K562 (cell line): Measurements from ENCODE around the gene SEZ6L. TPM values are rescaled to one million over a fixed set of nuclear protein-coding genes. Genes with fewer than 3 reads are reported as not detected.

Source experiments
- ATAC-seq: fragments of 200-7000 bp; cut with Tn5 transposase; 3 replicates; pipeline ENCODE4 v1.9.1; 2020; ENCODE audit warnings: moderate library complexity
- BruUV-seq: library from RNA; stranded (reverse); fragments of 400-500 nt; replicated peaks from 2 replicates; lab custom pipeline; 2021; lab: Mats Ljungman, UMichigan
- CTCF ChIA-PET: fragments of 300-600 bp; formaldehyde crosslinking; extraction: SDS; loops from one replicate; lab custom pipeline; 2021; ENCODE audit warnings: low intra/inter-chr PET ratio; lab: Yijun Ruan, JAX
- POLR2A ChIA-PET: fragments of 300-600, 350-650 bp; sonication (Branson Sonifier 250); formaldehyde crosslinking; extraction: SDS; loops from one replicate; lab custom pipeline; 2021; ENCODE audit warnings: antibody characterized with exemption, inconsistent platforms; lab: Yijun Ruan, JAX
- DNase-seq, 4 experiments: peaks; one replicate each; pipeline versions ENCODE4 v3.0.0 to v3.0.0-alpha.2; 2011 to 2018; ENCODE audit warnings: low spot score in 3 of 4, mixed read lengths in 3 of 4; ENCODE audit errors: extremely low read depth in 1 of 4
- FAIRE-seq: peaks from 2 replicates; lab custom pipeline; 2011; peaks lifted over from hg19 to GRCh38; lab: Jason Lieb, UNC
- H2AFZ ChIP-seq: 2 replicates; pipeline ENCODE4 v1.6.0; 2011; ENCODE audit warnings: low read depth, low read length, control low read depth, inconsistent platforms
- H3K27ac ChIP-seq: fragments of 200-600 bp; 3 replicates; pipeline ENCODE4 v1.8.0; 2011; ENCODE audit warnings: low read depth, mild to moderate bottlenecking, control low read depth, inconsistent platforms, low read length, moderate library complexity, mixed read lengths; ENCODE audit errors: extremely low read depth
- H3K27me3 ChIP-seq, 2 experiments: fragments of 300-600 bp in 1 of 2; 2 replicates in 1 of 2; 3 replicates in 1 of 2; pipeline versions ENCODE4 v1.6.0 to v1.8.0; 2011; ENCODE audit warnings: inconsistent platforms in 2 of 2, low read length in 2 of 2, mild to moderate bottlenecking in 1 of 2, mixed read lengths in 1 of 2, moderate library complexity in 1 of 2; ENCODE audit not compliant: control insufficient read depth in 2 of 2, insufficient read depth in 2 of 2
- H3K36me3 ChIP-seq: fragments of 300-600 bp; 3 replicates; pipeline ENCODE4 v1.8.0; 2011; ENCODE audit warnings: mild to moderate bottlenecking, low read length, inconsistent platforms; ENCODE audit not compliant: control insufficient read depth, insufficient read depth
- H3K4me1 ChIP-seq, 2 experiments: fragments of 200-600 bp in 1 of 2; replicated peaks in 1 of 2; 2 replicates in 1 of 2; 3 replicates in 1 of 2; pipeline versions ENCODE4 v1.5.1 to v1.8.0; 2011; ENCODE audit warnings: inconsistent platforms in 2 of 2, low read length in 2 of 2, mild to moderate bottlenecking in 1 of 2, mixed read lengths in 1 of 2, moderate library complexity in 1 of 2; ENCODE audit not compliant: control insufficient read depth in 2 of 2, insufficient read depth in 2 of 2
- H3K4me2 ChIP-seq: 2 replicates; pipeline ENCODE4 v1.6.1; 2011; ENCODE audit warnings: low read length, control low read depth, inconsistent platforms, mixed read lengths; ENCODE audit not compliant: insufficient read depth
- H3K4me3 ChIP-seq: fragments of 200-600 bp; sonication (generic), shearing (Covaris generic); 2 replicates; pipeline ENCODE4 v1.5.1; 2016; ENCODE audit warnings: control low read depth, inconsistent platforms
- H3K79me2 ChIP-seq: fragments of 200-600 bp; 3 replicates; pipeline ENCODE4 v1.8.0; 2011; ENCODE audit warnings: low read length, inconsistent platforms; ENCODE audit not compliant: control insufficient read depth, insufficient read depth
- H3K9ac ChIP-seq, 2 experiments: 2 replicates each; pipeline versions ENCODE4 v1.6.0 to v1.6.1; 2011; ENCODE audit warnings: low read depth in 2 of 2, low read length in 2 of 2, control low read depth in 1 of 2, inconsistent platforms in 1 of 2, mild to moderate bottlenecking in 1 of 2, mixed read lengths in 1 of 2; ENCODE audit not compliant: insufficient read depth in 1 of 2
- H3K9me1 ChIP-seq: one replicate; pipeline ENCODE4 v1.6.0; 2011; ENCODE audit warnings: inconsistent platforms, mild to moderate bottlenecking, low read length, moderate library complexity; ENCODE audit not compliant: control insufficient read depth, insufficient read depth
- H3K9me3 ChIP-seq: replicated peaks from 2 replicates; pipeline ENCODE4 v1.5.1; 2011; ENCODE audit warnings: low read depth, low read length, inconsistent platforms; ENCODE audit not compliant: control insufficient read depth, insufficient read depth
- H4K20me1 ChIP-seq: replicated peaks from 2 replicates; pipeline ENCODE4 v1.6.1; 2011; ENCODE audit warnings: low read length, inconsistent platforms, mixed read lengths; ENCODE audit not compliant: control insufficient read depth, insufficient read depth
- EHMT2 ChIP-seq: fragments of 450-650 bp; IDR thresholded peaks from 2 replicates; pipeline ENCODE4 v1.6.1; 2018; ENCODE audit warnings: antibody characterized with exemption
- HDGF ChIP-seq: fragments of 450-650 bp; IDR thresholded peaks from 2 replicates; pipeline ENCODE4 v1.6.1; 2016
- HMG20A ChIP-seq: fragments of 450-650 bp; formaldehyde crosslinking; conservative IDR thresholded peaks from 2 replicates; pipeline ENCODE4 v1.4.0; 2020; ENCODE audit warnings: mild to moderate bottlenecking, mixed read lengths
- HNRNPH1 ChIP-seq: fragments of 200-400 bp; formaldehyde crosslinking; optimal IDR thresholded peaks from 2 replicates; pipeline ENCODE3; 2017; ENCODE audit warnings: low read depth, mild to moderate bottlenecking, low read length, moderate library complexity
- NONO ChIP-seq, 2 experiments: fragments of 200-400 bp in 1 of 2; fragments of 450-650 bp in 1 of 2; formaldehyde crosslinking in 1 of 2; IDR thresholded peaks; 2 replicates each; pipeline ENCODE4 v1.6.1; 2017; ENCODE audit warnings: low read depth in 2 of 2, mild to moderate bottlenecking in 2 of 2, moderate library complexity in 2 of 2, low read length in 1 of 2
- ZNF518B ChIP-seq: fragments of 250-450 bp; sonication (Bioruptor Pico); IDR thresholded peaks from 2 replicates; pipeline ENCODE4 v1.5.0; 2021; ENCODE audit warnings: mild to moderate bottlenecking, moderate library complexity
- WGBS: fragments of 100-300 bp; shearing (Covaris generic); methylation state at CpG from one replicate; pipeline ENCODE4 v1.1.6; 2016; ENCODE audit warnings: low coverage, mixed read lengths; ENCODE audit not compliant: insufficient coverage; ENCODE audit errors: missing lambda C conversion rate; 5-methylcytosine and 5-hydroxymethylcytosine counted together
- in situ Hi-C: fragments of 300-500 bp; cut with MboI; formaldehyde crosslinking; loops from 4 replicates; pipeline ENCODE4 v1.15.0; 2018; ENCODE audit warnings: inconsistent platforms, mixed read lengths
- intact Hi-C: fragments of 100-400 bp; cut with micrococcal nuclease; formaldehyde crosslinking; loops from 2 replicates; pipeline ENCODE4 v1.14.2; 2022
- polyA plus RNA-seq, 8 experiments: library from polyadenylated mRNA; depleted of rRNA in 4 of 8; stranded (reverse) in 5 of 8; unstranded in 3 of 8; fragments of >200 nt; fragmentation: Nextera tagmentation in 2 of 8; fragmentation: Illumina TruSeq in 1 of 8; extraction: Ambion mirVana in 2 of 8; extraction: Trizol in 1 of 8; gene quantifications; 2 replicates each; pipeline versions ENCODE4 v1.2.1 to v1.2.3, GENCODE V29; 2011 to 2014; ENCODE audit warnings: inconsistent platforms in 1 of 8, missing spikeins in 1 of 8
- total RNA-seq, 7 experiments: library from RNA; depleted of rRNA in 6 of 7; stranded (reverse); fragments of >200 nt in 6 of 7; fragmentation: Illumina TruSeq in 2 of 7; extraction: Trizol in 2 of 7; gene quantifications; 2 replicates each; pipeline versions ENCODE4 v1.2.1 to v1.2.3, GENCODE V29; 2011 to 2021; ENCODE audit warnings: low replicate concordance in 1 of 7

SEZ6L gene
- total and polyA plus RNA-seq, 9 of the 15 experiments (the other 6 are each of a cell fraction or from before 2014, with no cell fraction given): not detected

GRCh38 chr22:26229910-26230309 lies 60.6 kb downstream of the SEZ6L start:
- no peak overlapping the region for H3K4me2 ChIP-seq
- H3K9ac ChIP-seq: no peak overlapping the region
- H3K36me3 ChIP-seq: no peaks in the 10 kb centered on the region
- no peak overlapping the region for H3K4me3 ChIP-seq
- peaks cover 0 to 2% of the 10 kb centered on the region in 2 experiments; a peak in 1 of 5 replicates for H3K27me3 ChIP-seq
- FAIRE-seq: no peak
- intact Hi-C loops: no loop called here
- ATAC-seq: no peak
- H3K79me2 ChIP-seq: no peaks in the 10 kb centered on the region
- WGBS: 0% methylated on average over 2 of the region's 4 CpGs
- no peaks in the 10 kb centered on the region for H3K4me1 ChIP-seq
- ChIA-PET CTCF (no interaction called here), POLR2A (no interaction called here)
- no peak for TF ChIP-seq NONO (IDR thresholded peaks at IDR 0.05; ENCODE audit: low read depth in 2 of 2, low read length in 1 of 2)
- in situ Hi-C loops: no loop called here
- no peaks in the 10 kb centered on the region for H3K9me1 ChIP-seq
- DNase-seq: no peak
- no TSS peak for BruUV-seq
- H2AFZ ChIP-seq: no peak overlapping the region
- H3K27ac ChIP-seq: no peak overlapping the region
- H4K20me1 ChIP-seq: no peaks in the 10 kb centered on the region
- H3K9me3 ChIP-seq: no peaks in the 10 kb centered on the region

- POLR2A ChIA-PET: no interaction called here
- 0% methylated on average over 5 of the region's 5 CpGs for WGBS
Observed at GRCh38 chr22:26234296-26234695, 65.0 kb downstream of the SEZ6L start.

More at GRCh38 chr22:26234296-26234695, 65.0 kb downstream of the SEZ6L start:
- ATAC-seq (no peak), FAIRE-seq (no peak), DNase-seq (no peak)
- no peak overlapping the region for H3K27ac ChIP-seq
- H3K4me2 ChIP-seq: no peak overlapping the region
- in situ Hi-C loops: no loop called here
- peaks cover 0 to 2% of the 10 kb centered on the region in 2 experiments; a peak in 1 of 5 replicates for H3K27me3 ChIP-seq
- CTCF ChIA-PET: no interaction called here
- no peaks in the 10 kb centered on the region for H3K9me3 ChIP-seq
- no TSS peak for BruUV-seq
- H3K9me1 ChIP-seq: no peaks in the 10 kb centered on the region
- intact Hi-C loops: no loop called here
- no peak for TF ChIP-seq HMG20A (CRISPR knock-in tag)
- TF ChIP-seq EHMT2: no peak
- no peak for TF ChIP-seq ZNF518B (CRISPR knock-in tag)
- no peak for TF ChIP-seq HDGF
- TF ChIP-seq HNRNPH1: no peak
- H3K79me2 ChIP-seq: no peaks in the 10 kb centered on the region
- H3K4me3 ChIP-seq: no peak overlapping the region
- no peak overlapping the region for H2AFZ ChIP-seq
- no peaks in the 10 kb centered on the region for H4K20me1 ChIP-seq
- no peaks in the 10 kb centered on the region for H3K4me1 ChIP-seq
- no peak overlapping the region for H3K9ac ChIP-seq
- no peaks in the 10 kb centered on the region for H3K36me3 ChIP-seq
